ENCODE measurements around the gene ANP32A.

ANP32A gene

DNA sequence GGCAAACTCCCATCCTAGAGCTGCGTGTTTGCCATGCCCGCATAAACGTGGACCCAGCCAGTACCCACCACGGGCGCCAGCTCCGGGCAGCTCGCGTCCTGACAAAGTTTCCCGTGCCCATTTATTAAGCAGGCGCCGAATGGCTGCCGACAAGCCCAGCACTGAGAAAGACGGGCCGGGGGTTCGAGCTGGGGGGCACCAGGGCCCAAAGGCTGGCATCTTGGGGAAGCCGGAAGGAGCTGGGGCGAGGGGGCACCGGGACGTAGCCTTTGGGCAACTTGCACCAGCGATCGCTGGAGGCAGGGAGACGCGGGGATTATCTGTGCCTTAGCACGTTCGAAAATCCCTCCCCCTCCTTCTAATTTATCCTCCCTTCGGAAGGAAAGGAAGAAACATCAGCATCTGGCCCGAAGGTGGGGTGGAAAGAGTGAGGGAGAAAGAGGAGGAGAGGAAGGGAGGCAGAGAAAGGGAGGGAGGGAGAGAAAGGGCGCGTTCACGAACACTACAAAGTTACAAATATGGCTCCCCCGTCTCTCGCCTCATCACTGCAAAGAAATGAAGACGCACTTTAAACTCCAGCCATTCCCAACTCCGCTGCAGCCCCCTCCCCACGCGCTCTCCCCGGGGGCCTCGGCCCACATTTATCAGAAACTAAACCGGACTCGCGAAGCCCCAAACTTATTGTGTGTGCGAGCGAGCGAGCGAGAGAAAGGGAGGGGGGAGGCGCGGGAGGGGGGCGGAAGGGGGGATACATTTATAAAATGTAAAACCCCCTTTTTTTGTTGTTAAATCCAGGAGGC, 1.0 kb downstream of the ANP32A start:
- peak; percentile 34 for DNase-seq

DNA sequence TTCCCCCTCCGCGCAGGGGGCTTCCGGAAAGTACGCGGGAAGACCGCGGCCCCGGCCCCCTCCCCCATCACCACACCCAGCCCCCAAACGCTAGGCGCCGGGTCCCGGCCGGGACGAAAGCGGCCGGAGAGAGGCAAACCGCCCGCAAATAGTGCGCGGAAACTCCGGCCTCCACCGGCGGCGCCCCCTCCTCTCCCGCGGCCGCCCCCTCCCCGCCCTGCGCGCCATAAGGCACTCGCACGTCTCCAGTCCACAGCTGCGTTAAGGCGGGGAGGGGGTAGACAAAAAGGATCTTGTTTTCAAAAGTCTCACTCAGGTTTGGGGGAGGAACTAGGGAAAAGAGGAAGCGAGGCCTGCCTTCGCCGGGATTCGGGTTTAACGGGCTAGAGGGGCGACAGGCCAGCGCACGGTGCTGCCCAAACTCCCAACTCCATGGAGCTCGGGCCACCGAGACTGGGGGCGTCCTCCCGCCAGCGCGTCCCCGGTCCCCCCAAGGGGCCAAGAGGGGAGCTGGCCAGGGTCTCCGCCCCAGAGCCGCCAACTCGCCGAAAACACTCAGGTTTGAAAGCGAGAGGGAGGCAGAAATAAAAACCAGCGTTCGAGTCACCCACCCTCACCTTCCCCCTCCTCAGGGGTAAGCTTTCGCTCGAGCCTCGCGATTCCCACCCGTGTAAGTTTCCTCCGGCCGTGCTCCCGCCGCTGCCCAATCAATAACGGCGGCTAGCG, 1.8 kb downstream of the ANP32A start:
- DNase-seq: peak; percentile 18

DNA sequence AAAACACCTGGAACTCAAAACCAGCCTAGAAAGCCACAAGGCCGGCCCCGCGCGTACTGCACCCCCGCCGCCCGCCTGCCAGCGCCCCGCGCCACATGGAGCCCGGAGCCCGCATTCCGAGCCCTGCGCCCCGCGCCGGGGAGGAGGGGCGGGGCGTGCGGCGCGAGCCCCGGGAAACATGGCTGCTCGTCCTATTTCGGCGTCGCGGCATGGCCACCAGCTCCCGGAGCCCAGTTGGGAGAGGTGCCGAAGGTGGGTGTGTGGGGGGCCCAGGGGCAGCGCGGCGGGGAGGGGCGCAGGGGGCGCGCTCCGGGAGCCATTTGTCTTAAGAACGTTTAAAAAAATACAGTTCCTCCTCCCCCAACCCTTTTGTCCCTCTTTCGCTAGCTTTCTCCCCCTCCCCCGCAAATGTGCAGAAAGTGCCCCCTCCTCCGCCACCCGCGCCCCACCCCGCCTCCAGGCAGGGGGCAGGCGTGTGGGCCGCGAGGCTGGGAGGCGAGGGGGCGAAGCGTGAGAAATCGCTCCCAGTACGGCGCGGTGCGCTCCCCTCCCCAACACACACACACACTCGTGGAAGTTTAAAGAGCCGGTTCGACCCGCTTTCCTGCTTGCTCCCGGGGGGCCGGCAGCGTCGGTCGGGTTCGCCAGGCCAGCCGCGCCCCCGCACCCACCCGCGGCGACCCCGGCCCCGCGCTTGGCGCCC, 2.5 kb downstream of the ANP32A start:
- peak; percentile 59 for DNase-seq

- peak; percentile 65 for DNase-seq
These were observed 3.2 kb downstream of the ANP32A start for GRCh38 chr15:68817304-68818065.

GRCh38 chr15:68816795-68817303, 3.8 kb downstream of the ANP32A start:
- DNase-seq: no peak

DNA sequence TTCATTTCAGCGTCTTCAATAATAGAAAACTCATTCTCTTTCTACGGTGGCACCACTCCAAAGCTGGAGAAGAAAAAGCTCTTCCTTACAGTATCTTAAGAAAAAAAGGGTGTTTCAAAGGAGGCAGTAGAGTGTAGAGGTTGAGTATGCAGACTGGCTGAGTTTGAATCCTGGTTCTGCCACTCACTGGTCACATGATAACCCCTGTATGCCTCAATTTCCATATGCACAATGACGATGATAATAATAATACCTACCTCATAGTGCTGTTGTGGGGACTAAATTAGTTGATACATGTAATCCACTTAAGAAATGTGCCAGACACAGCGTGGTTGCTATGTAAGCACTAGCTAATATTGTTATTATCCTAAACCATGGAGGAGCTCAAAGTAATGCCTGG, 4.5 kb downstream of the ANP32A start:
- DNase-seq: no peak

- no peak for DNase-seq
These were observed 5.1 kb downstream of the ANP32A start for GRCh38 chr15:68815598-68815997.

- DNase-seq: no peak
These were observed 6.1 kb downstream of the ANP32A start for GRCh38 chr15:68814596-68814995.

GRCh38 chr15:68812597-68813431, 7.9 kb downstream of the ANP32A start:
- DNase-seq: no peak

- no peak for DNase-seq
These were observed 8.6 kb downstream of the ANP32A start for GRCh38 chr15:68812069-68812468.

DNA sequence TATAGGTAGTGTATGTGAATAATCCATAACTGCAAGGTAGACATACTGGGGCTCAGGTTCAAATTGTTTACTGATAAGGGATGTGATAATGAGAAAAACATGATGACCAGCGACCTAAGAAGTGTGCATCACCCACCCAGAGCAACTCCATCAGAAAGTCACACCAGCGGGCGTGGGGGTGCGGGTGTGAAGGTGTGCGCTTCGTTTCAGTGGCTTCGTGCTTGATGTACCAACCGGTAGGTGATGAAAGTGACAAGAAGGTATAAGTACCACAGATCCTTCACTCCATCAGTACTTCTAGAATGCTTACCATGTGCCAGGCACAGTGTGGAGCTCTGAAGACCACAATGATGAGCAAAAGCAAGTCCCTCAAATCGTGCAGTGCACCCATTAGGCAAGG, 11.2 kb downstream of the ANP32A start:
- no peak for DNase-seq

DNA sequence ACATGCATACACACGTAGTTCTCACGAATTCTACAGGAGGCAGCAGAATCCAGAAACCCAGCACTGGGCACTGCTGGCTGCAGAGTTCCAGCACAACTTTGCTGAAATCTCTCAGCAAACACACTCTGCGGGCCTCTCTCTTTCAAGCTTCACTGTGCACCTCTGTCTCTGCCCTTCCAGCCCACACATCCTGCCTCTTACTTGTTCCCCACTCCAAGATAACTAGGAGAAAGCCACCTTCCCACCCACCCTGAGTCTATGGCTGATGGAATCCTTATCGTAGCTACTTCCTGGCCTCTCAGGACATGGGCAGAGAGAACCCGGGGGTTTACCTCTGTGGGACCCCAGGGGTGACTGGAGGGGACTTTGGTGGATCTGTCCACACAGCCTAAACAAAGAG, 11.9 kb downstream of the ANP32A start:
- no peak for DNase-seq

GRCh38 chr15:68808091-68808490, 12.6 kb downstream of the ANP32A start:
- DNase-seq: no peak

- DNase-seq: no peak
These were observed 13.4 kb downstream of the ANP32A start for GRCh38 chr15:68807249-68807648.

GRCh38 chr15:68806220-68807060, 14.3 kb downstream of the ANP32A start:
- no peak for DNase-seq

- no peak for DNase-seq
These were observed 18.3 kb downstream of the ANP32A start for GRCh38 chr15:68802373-68802772.

- DNase-seq: no peak
These were observed 19.0 kb downstream of the ANP32A start for GRCh38 chr15:68801572-68802148.

DNA sequence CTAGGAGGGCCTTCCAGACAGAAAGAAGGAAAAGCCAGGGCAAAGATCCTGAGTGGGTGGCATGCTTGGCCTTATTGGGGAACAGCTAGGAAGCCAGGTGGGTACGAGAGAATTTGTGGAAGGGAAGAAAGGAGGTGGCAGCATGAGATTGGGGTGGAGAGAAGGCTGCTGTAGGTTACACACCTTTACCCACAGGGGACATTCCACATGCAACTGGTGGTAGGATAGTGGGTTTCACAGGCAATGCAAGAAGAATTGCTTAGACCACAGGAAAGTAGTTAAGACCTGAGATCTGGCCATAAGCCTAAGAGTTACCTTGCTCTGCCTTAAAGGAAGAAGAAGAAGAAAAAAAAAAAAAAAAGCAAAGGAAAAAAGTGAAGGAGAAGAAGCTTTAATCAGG, 19.8 kb downstream of the ANP32A start:
- no peak for DNase-seq

GRCh38 chr15:68798346-68799094, 22.2 kb downstream of the ANP32A start:
- no peak for DNase-seq

Measured in activated effector memory CD4-positive, alpha-beta T cell treated with Interleukin-2 at 50 U/mL for 16 hours (primary cell).